Neural progenitor cell (in vitro differentiated cells): Measurements from ENCODE around the gene HABP4. TPM values are rescaled to one million over a fixed set of nuclear protein-coding genes. Genes with fewer than 3 reads are reported as not detected.

Source experiments
- DNase-seq: peaks from one replicate; pipeline ENCODE4 v3.0.0-alpha.2; 2016; ENCODE audit warnings: low spot score
- H2AFZ ChIP-seq: fragments of 200-600 bp; sonication (generic); replicated peaks from 2 replicates; pipeline ENCODE4 v1.6.1; 2016; ENCODE audit warnings: antibody characterized with exemption
- H3F3A ChIP-seq: fragments of 200-600 bp; sonication (generic); 2 replicates; pipeline ENCODE4 v1.6.1; 2016; ENCODE audit warnings: antibody characterized with exemption, low read depth
- H3K27ac ChIP-seq: fragments of 200-600 bp; sonication (generic); 2 replicates; pipeline ENCODE4 v1.5.1; 2016; ENCODE audit warnings: mild to moderate bottlenecking
- H3K27me3 ChIP-seq: fragments of 200-600 bp; sonication (generic); 2 replicates; pipeline ENCODE4 v1.6.1; 2016; ENCODE audit warnings: mild to moderate bottlenecking, moderate library complexity
- H3K36me3 ChIP-seq: fragments of 200-600 bp; sonication (generic); 2 replicates; pipeline ENCODE4 v1.5.1; 2016
- H3K4me1 ChIP-seq: fragments of 200-600 bp; sonication (generic); 2 replicates; pipeline ENCODE4 v1.6.1; 2016; ENCODE audit warnings: mixed run types
- H3K4me2 ChIP-seq: fragments of 200-600 bp; sonication (generic); 2 replicates; pipeline ENCODE4 v1.6.1; 2016
- H3K4me3 ChIP-seq: fragments of 200-600 bp; sonication (generic); 2 replicates; pipeline ENCODE4 v1.5.1; 2016
- H3K79me2 ChIP-seq: fragments of 200-600 bp; sonication (generic); 2 replicates; pipeline ENCODE4 v1.6.1; 2016; ENCODE audit warnings: low read depth
- H3K9ac ChIP-seq: fragments of 200-600 bp; sonication (generic); 2 replicates; pipeline ENCODE4 v1.6.1; 2016
- H3K9me3 ChIP-seq: fragments of 200-600 bp; sonication (generic); 2 replicates; pipeline ENCODE4 v1.5.1; 2016; ENCODE audit warnings: low read depth
- H4K20me1 ChIP-seq: fragments of 200-600 bp; sonication (generic); 2 replicates; pipeline ENCODE4 v1.6.1; 2016; ENCODE audit warnings: low read depth
- H3K27ac Mint-ChIP-seq: 3 replicates; pipeline ENCODE4 v1.8.0; 2021; ENCODE audit warnings: mixed read lengths
- H3K27me3 Mint-ChIP-seq: 2 replicates; pipeline ENCODE4 v1.8.0; 2022; ENCODE audit warnings: low read depth, mild to moderate bottlenecking, inconsistent platforms, moderate library complexity, mixed read lengths; ENCODE audit not compliant: insufficient read depth
- H3K36me3 Mint-ChIP-seq: 3 replicates; pipeline ENCODE4 v1.8.0; 2021; ENCODE audit warnings: mixed read lengths
- H3K4me1 Mint-ChIP-seq: 3 replicates; pipeline ENCODE4 v1.8.0; 2021; ENCODE audit warnings: mixed read lengths
- H3K4me3 Mint-ChIP-seq: 3 replicates; pipeline ENCODE4 v1.8.0; 2021; ENCODE audit warnings: mild to moderate bottlenecking, moderate library complexity, mixed read lengths
- H3K9me3 Mint-ChIP-seq: 3 replicates; pipeline ENCODE4 v1.8.0; 2020; ENCODE audit warnings: mixed read lengths
- CTCF ChIP-seq: fragments of 200-600 bp; sonication (generic); IDR thresholded peaks from 2 replicates; pipeline ENCODE4 v1.5.1; 2017; ENCODE audit warnings: antibody characterized with exemption, mild to moderate bottlenecking
- EZH2 ChIP-seq: fragments of 200-600 bp; sonication (generic); IDR thresholded peaks from 2 replicates; pipeline ENCODE4 v1.6.1; 2017; ENCODE audit warnings: antibody characterized with exemption, mild to moderate bottlenecking, moderate library complexity
- EZH2phosphoT487 ChIP-seq: fragments of 200-600 bp; sonication (generic); IDR thresholded peaks from 2 replicates; pipeline ENCODE4 v1.6.1; 2017; ENCODE audit warnings: antibody characterized with exemption
- total RNA-seq: library from RNA; depleted of rRNA; stranded (reverse); fragments of >200 nt; gene quantifications from 2 replicates; pipeline ENCODE4 v1.2.3, GENCODE V29; 2015; ENCODE audit warnings: low replicate concordance

The HABP4 gene
- total RNA-seq, 1 donor from 2014 or later, result 12.3 TPM

DNA sequence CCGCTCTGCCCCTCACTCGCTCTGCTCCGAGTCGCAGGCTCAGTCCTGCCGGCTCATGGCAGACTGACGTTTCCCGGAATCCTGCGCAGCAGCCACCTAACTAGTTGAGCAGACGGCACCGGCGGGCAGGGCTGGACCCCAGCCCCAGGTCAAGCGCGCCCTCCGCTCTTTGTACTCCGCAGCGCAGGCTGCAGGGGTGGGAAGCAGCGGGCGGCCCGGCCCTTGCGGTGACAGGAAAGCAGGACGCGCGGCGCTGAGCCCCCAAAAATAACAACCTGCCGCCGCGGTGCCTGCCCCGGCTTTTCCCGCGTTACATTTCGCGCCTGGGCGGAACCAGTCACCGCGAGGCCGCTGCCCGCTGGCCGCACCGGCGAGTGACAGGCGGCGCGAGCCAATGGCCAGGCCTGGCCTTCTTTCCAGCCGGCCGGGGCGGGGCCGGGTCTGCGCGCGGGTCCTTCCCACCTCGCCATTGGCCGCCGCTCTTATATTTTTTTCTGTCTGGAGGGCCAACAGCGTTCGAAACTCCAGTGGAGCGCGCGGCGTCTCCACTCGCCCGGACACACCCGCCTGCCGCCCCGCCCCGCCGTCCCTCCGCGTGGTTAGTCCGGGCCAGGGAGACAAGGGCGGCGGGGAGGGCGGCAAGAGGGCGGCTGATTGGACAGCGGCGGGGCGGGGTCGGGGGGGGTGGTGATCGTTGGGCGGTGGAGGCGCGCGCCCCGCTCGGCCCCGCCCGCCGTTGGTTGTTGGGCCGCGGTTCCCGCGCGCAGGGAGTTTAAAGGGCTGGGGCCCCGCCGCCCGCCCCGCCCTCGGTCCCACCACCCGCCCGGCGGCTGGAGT lies 31.7 kb upstream of the HABP4 start, which contains the start of gene ZNF367:
ZNF367 (minus strand) TSS at position 288 of the 837 bp plus-strand sequence. CDS start 338 bp downstream, outside the sequence.
- Mint-ChIP-seq H3K4me3 (peak within 1 kb of the TSS; percentile 94), H3K36me3 (no peaks in the 10 kb centered on the region), H3K9me3 (no peaks in the 10 kb centered on the region), H3K27me3 (peaks cover 6% of the 10 kb centered on the region), H3K4me1 (peaks cover 31% of the 10 kb centered on the region), H3K27ac (peak within 1 kb of the TSS; percentile 91)
- H3K9me3 ChIP-seq, result no peaks in the 10 kb centered on the region
- DNase-seq, result peak; percentile 98
- peaks cover 24% of the 10 kb centered on the region for H4K20me1 ChIP-seq
- H2AFZ ChIP-seq, result peak within 1 kb of the TSS; percentile 83
- H3K27ac ChIP-seq, result peak within 1 kb of the TSS; percentile 84
- no peaks in the 10 kb centered on the region for H3K36me3 ChIP-seq
- H3K79me2 ChIP-seq, result peaks cover 39% of the 10 kb centered on the region
- H3K4me1 ChIP-seq, result peaks cover 25% of the 10 kb centered on the region
- H3K4me2 ChIP-seq, result peak within 1 kb of the TSS; percentile 94
- H3K27me3 ChIP-seq, result no peaks in the 10 kb centered on the region
- peaks cover 40% of the 10 kb centered on the region for H3F3A ChIP-seq
- no peak for TF ChIP-seq EZH2phosphoT487
- no peak for TF ChIP-seq EZH2
- TF ChIP-seq CTCF, result no peak
- peak within 1 kb of the TSS; percentile 66 for H3K4me3 ChIP-seq
- peak within 1 kb of the TSS; percentile 61 for H3K9ac ChIP-seq

DNA sequence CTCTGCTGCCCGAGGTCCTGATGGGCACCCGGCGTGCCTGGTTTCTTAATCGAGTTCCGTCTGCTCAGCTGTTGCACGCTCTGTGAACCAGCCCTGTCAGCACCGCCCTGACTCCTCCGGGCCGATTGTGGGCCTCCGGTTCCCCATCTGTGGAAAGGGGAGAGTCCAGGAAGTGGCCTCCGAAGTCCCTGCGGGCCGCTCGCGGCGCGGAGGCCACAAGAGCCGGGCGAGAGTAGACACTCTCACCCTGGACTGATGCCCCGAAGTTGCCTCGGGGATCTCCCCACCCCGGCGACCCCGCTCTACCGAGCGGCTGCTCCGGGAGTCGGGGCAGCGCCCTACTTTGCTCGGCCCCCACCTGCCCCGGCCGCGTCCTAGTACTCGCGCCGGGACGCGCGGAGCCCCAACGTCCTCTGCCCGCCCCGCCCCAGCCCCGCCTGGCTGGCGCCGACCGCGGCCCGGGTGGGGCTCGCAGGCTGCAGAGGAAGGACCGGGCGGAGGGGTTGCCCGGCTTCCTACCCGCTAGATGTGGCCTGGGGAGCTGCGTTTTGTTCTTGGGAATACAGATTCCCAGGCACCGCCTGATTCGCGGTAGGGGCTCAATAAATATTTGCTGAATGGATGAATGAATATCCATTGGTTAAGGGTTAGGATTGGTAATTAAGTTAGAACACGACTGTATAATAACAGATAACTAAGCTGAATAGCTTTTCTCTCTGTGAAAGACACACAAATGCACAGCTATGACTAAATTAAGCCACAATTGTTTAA lies 30.9 kb upstream of the HABP4 start:
- Mint-ChIP-seq H3K27me3 (peaks cover 6% of the 10 kb centered on the region), H3K9me3 (no peaks in the 10 kb centered on the region), H3K4me3 (peak overlapping the region; percentile 93), H3K4me1 (peaks cover 38% of the 10 kb centered on the region), H3K27ac (peak overlapping the region; percentile 91), H3K36me3 (no peaks in the 10 kb centered on the region)
- H3K79me2 ChIP-seq, result peaks cover 31% of the 10 kb centered on the region
- peak; percentile 85 for DNase-seq
- H3K4me2 ChIP-seq, result peak overlapping the region; percentile 94
- H3F3A ChIP-seq, result peaks cover 40% of the 10 kb centered on the region
- TF ChIP-seq EZH2, result no peak
- no peak for TF ChIP-seq CTCF
- TF ChIP-seq EZH2phosphoT487, result peak; percentile 53
- H3K9me3 ChIP-seq, result no peaks in the 10 kb centered on the region
- H3K4me3 ChIP-seq, result peak overlapping the region; percentile 66
- H3K27ac ChIP-seq, result peak overlapping the region; percentile 84
- H3K9ac ChIP-seq, result peak overlapping the region; percentile 24
- peak overlapping the region; percentile 63 for H2AFZ ChIP-seq
- H3K4me1 ChIP-seq, result peaks cover 25% of the 10 kb centered on the region
- H3K36me3 ChIP-seq, result no peaks in the 10 kb centered on the region
- peaks cover 17% of the 10 kb centered on the region for H4K20me1 ChIP-seq
- H3K27me3 ChIP-seq, result no peaks in the 10 kb centered on the region

DNA sequence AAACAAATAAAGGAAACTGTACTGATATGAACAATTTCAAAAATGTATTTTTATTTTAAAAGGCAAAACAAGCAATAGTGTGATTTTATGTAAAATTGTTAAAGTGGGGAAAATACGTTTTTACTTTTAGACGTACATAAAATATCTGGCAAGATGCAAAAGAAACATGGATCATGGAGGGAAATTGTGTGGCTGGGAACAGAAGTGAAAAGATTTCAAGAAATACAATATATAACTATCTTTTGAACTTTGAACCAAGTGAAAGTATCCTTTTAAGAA lies 30.3 kb upstream of the HABP4 start:
- Mint-ChIP-seq H3K4me3 (peak overlapping the region; percentile 93), H3K9me3 (no peaks in the 10 kb centered on the region), H3K36me3 (no peaks in the 10 kb centered on the region), H3K27me3 (peaks cover 6% of the 10 kb centered on the region), H3K27ac (peak overlapping the region; percentile 74), H3K4me1 (peaks cover 38% of the 10 kb centered on the region)
- peaks cover 25% of the 10 kb centered on the region for H3K4me1 ChIP-seq
- no peaks in the 10 kb centered on the region for H3K9me3 ChIP-seq
- peaks cover 25% of the 10 kb centered on the region for H3K79me2 ChIP-seq
- H3K36me3 ChIP-seq, result no peaks in the 10 kb centered on the region
- H3K4me2 ChIP-seq, result peak overlapping the region; percentile 94
- peaks cover 40% of the 10 kb centered on the region for H3F3A ChIP-seq
- H3K27ac ChIP-seq, result peak overlapping the region; percentile 84
- H2AFZ ChIP-seq, result peak overlapping the region; percentile 63
- no peaks in the 10 kb centered on the region for H3K27me3 ChIP-seq
- TF ChIP-seq EZH2phosphoT487 (peak; percentile 26), CTCF (no peak), EZH2 (no peak)
- H3K4me3 ChIP-seq, result peak overlapping the region; percentile 66
- no peak for DNase-seq
- H3K9ac ChIP-seq, result peak overlapping the region; percentile 24
- peaks cover 12% of the 10 kb centered on the region for H4K20me1 ChIP-seq
